Stimulated activated memory B cell treated with anti-CD40 and anti-IgM and Interleukin-4, amounts not matched to agents 10 μg/mL and 1 μg/mL and 100 μg/mL, for 72 hours (primary cell): Measurements from ENCODE around the gene MED16.
"Not testable (repeated sequence)": the region's sequence is repeated elsewhere in the genome, so short reads cannot be mapped to it uniquely, and the experiment has no call there.

Experiments used
- ATAC-seq: fragments of 150-1000 bp; cut with Tn5 transposase; 2 replicates; pipeline ENCODE4 v1.10.0; 2021
- H3K27ac Mint-ChIP-seq: one replicate; pipeline ENCODE4 v1.8.0; 2022; ENCODE audit warnings: mild to moderate bottlenecking, mixed read lengths
- H3K27me3 Mint-ChIP-seq: one replicate; pipeline ENCODE4 v1.8.0; 2022; ENCODE audit warnings: mixed read lengths
- H3K36me3 Mint-ChIP-seq: one replicate; pipeline ENCODE4 v1.8.0; 2022; ENCODE audit warnings: mixed read lengths
- H3K4me1 Mint-ChIP-seq: one replicate; pipeline ENCODE4 v1.8.0; 2022; ENCODE audit warnings: mixed read lengths
- H3K4me3 Mint-ChIP-seq: one replicate; pipeline ENCODE4 v1.8.0; 2022; ENCODE audit warnings: mild to moderate bottlenecking, moderate library complexity, mixed read lengths
- H3K9me3 Mint-ChIP-seq: one replicate; pipeline ENCODE4 v1.8.0; 2022; ENCODE audit warnings: mixed read lengths

The MED16 gene

DNA sequence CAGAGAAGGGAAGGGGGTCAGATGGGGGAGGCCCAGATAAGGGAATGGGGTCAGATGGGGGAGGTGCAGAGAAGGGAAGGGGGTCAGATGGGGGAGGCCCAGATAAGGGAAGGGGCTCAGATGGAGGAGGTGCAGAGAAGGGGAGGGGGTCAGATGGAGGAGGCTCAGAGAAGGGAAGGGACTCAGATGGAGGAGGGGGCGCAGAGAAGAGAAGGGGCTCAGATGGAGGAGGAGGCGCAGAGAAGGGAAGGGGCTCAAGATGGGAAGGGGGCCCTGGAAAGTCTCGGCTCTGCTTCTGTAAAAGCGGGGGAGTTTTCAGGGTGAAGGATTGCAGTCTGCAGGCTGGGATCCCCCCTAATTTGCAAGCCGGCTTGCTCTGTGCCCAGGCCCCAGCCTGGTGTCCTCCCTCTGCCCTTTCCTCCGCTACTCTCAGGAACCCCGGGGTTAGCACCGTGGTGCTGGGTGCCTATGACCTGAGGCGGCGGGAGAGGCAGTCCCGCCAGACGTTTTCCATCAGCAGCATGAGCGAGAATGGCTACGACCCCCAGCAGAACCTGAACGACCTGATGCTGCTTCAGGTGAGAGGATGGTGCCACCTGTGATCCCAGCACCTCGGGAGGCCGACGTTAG, 63.7 kb downstream of the MED16 start:
- Mint-ChIP-seq H3K27me3 (peaks cover 63% of the 10 kb centered on the region), H3K27ac (no peak overlapping the region), H3K9me3 (no peaks in the 10 kb centered on the region), H3K4me1 (peaks cover 9% of the 10 kb centered on the region), H3K36me3 (no peaks in the 10 kb centered on the region), H3K4me3 (no peak overlapping the region)
- ATAC-seq, result no peak

DNA sequence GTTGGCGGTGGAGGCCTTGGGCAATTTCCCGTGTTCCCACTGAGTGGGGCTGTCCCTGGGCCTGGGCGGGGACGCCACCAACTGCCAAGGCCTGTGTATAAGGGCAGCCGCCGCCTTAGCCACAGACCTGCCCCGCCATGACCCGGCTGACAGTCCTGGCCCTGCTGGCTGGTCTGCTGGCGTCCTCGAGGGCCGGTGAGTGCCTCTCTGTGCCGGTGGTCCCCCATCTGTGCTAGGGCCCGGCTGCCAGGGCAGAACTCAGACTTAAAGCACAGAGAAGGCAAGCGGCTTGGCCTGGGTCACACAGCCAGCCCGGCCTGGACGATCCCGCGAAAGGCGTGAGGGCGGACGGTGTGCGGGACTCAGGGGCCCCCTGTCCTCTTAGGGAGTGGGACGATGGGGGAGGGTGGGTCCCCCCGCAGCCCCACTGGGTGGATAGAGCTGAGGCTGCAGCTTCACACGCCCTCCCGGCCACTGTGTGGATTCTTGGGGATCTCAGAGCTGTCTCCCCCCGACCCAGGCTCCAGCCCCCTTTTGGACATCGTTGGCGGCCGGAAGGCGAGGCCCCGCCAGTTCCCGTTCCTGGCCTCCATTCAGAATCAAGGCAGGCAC, 65.2 kb downstream of the MED16 start, which contains the start of gene AZU1:
AZU1 (plus strand) TSS at position 128 of the 612 bp plus-strand sequence; CDS start at position 138, 10 bp downstream.
- H3K4me1 Mint-ChIP-seq, result peaks cover 9% of the 10 kb centered on the region
- H3K4me3 Mint-ChIP-seq, result no peak within 1 kb of the TSS
- no peak for ATAC-seq
- no peak within 1 kb of the TSS for H3K27ac Mint-ChIP-seq
- H3K36me3 Mint-ChIP-seq, result no peaks in the 10 kb centered on the region
- no peaks in the 10 kb centered on the region for H3K9me3 Mint-ChIP-seq
- peaks cover 74% of the 10 kb centered on the region for H3K27me3 Mint-ChIP-seq

DNA sequence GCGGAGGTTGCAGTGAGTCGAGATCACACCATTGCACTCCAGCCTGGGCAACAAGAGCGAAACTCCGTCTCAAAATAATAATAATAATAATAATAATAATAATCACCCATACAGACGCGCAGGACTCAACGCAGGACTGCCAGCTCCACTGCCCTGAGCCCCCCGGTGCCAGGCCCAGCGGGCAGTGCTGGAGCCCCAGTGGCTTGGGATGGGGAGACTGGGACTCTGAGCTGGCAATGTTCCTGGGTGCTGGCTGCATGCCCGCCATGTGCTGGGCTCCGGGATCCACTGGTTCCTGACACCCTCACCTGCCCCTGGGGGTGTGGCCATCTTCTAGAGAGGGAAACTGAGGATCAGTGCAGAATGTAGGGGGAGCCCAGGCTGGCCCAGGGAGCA, 65.7 kb downstream of the MED16 start:
- Mint-ChIP-seq H3K4me3 (no peak overlapping the region), H3K27me3 (peaks cover 78% of the 10 kb centered on the region), H3K36me3 (no peaks in the 10 kb centered on the region), H3K4me1 (peaks cover 9% of the 10 kb centered on the region), H3K27ac (no peak overlapping the region), H3K9me3 (no peaks in the 10 kb centered on the region)
- no peak for ATAC-seq

DNA sequence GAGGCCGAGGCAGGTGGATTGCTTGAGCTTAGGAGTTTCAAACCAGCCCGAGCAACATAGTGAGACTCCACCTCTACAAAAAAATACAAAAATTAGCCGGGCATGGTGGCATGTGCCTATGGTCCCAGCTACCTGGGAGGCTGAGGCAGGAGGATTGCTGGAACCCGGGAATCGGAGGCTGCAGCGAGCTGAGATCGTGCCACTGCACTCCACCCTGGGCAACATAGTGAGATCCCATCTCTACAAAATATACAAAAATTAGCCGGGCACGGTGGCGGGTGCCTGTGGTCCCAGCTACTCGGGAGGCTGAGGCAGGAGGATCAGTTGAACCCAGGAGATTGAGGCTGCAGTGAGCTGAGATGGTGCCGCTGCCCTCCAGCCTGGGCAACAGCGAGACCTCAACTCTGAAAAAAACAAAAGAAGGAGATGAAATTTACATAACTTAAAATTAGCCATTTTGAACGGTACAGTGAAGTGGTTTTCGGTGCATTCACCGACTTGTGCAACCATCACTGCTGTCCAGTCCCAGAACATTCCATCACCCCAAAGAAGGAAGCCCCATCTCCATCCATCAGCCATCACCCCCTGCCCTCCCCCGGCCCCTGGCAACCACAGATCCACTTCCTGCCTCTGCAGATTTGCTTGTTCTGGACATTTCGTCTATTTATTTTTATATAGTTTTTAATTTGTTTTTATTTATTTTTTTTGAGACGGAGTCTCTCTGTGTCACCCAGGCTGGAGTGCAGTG, 66.9 kb downstream of the MED16 start:
- Mint-ChIP-seq H3K27ac (no peak overlapping the region), H3K4me1 (peaks cover 9% of the 10 kb centered on the region), H3K4me3 (no peak overlapping the region), H3K9me3 (no peaks in the 10 kb centered on the region), H3K36me3 (no peaks in the 10 kb centered on the region), H3K27me3 (peaks cover 65% of the 10 kb centered on the region)
- ATAC-seq, result no peak

DNA sequence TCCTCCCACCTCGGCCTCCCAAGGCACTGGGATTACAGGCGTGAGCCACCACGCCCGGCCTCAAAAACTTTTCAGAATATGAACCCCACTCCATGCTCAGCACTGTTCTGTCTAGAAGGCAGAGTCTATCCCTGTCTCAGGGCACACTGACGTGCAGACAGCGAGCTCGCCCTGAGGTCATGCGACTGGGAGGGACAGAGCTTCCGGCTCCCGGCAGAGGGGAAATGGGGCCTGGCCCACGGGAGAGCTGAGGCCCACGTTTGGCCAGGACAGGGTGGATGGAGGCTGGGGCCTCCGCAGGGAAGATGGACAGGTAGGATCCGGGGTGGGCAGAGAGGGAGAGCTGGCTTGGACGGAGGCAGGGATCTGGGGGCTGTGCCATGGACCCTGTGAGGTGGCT, 68.1 kb downstream of the MED16 start:
- Mint-ChIP-seq H3K36me3 (no peaks in the 10 kb centered on the region), H3K27me3 (peaks cover 55% of the 10 kb centered on the region), H3K27ac (no peak overlapping the region), H3K9me3 (no peaks in the 10 kb centered on the region), H3K4me3 (no peak overlapping the region), H3K4me1 (peaks cover 9% of the 10 kb centered on the region)
- no peak for ATAC-seq

DNA sequence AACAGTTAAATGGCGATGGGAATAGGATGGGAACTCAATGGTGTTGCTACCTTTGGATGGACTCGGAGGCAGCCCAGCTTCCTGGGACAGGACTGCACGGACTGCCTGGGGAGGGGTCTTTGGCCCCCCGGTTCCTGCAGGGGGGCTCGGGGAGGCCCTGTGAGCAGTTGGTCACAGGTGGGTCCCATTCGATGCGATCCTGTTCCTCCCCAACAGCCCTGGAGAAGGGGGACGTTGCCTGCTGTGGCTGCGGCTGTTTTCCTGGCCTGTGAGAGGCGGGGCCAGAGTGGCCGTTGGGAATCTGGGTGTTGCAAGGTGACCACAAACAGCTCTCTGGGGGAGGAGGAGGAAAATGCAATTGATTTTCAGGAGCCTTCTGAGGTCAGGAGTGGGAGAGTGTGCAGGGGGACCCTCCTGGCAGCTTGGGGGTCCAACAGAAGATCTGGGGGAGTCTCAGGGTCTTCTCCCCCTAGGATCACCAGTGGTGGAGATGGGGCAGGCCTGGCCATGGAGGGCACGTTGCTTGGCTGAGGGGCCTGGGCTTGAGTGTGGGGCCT, 69.3 kb downstream of the MED16 start:
- Mint-ChIP-seq H3K4me3 (no peak overlapping the region), H3K4me1 (no peaks in the 10 kb centered on the region), H3K9me3 (no peaks in the 10 kb centered on the region), H3K36me3 (no peaks in the 10 kb centered on the region), H3K27ac (no peak overlapping the region), H3K27me3 (peaks cover 43% of the 10 kb centered on the region)
- ATAC-seq, result no peak

DNA sequence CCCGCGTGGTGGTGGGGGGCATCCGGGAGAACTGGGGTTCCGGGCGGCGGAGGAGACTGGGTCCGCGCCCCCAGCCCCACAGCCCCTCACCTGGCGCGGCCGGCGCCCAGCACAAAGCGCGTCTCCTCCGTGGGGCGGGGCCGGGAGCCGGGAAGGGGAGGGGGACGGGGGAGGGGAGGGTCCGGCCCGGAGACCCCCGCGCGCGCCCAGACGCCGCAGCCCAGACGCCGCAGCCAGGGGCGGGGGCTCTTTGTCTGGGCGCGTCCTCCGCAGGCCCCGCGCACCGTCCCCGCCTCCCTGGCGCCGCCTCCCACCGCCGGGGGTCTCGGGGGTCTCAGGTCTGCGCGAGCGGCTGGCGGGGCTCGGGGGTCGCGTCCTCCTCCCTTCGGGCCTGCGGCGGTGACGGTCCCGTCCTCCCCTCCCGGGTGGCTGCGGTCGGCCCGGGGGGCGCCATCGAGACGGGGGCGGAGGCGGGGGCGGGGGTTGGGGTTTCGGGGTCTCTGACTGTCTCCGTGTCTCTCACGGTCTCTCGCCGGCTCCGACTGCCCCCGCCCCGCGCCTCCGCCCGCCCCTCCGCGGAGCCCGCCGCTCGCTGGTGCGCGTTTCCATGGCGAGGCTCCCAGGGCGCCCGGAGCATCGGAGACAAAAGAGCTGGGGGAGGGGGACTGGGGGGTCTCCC, 71.0 kb downstream of the MED16 start, which contains the start of gene PLPPR3:
PLPPR3 (minus strand) TSS at position 131 of the 679 bp plus-strand sequence. CDS start 396 bp downstream, outside the sequence.
- Mint-ChIP-seq H3K4me1 (no peaks in the 10 kb centered on the region), H3K27ac (no peak within 1 kb of the TSS), H3K36me3 (peaks cover 2% of the 10 kb centered on the region), H3K27me3 (peaks cover 28% of the 10 kb centered on the region), H3K4me3 (no peak within 1 kb of the TSS), H3K9me3 (peaks cover under 1% of the 10 kb centered on the region)
- ATAC-seq, result peak; percentile 47

DNA sequence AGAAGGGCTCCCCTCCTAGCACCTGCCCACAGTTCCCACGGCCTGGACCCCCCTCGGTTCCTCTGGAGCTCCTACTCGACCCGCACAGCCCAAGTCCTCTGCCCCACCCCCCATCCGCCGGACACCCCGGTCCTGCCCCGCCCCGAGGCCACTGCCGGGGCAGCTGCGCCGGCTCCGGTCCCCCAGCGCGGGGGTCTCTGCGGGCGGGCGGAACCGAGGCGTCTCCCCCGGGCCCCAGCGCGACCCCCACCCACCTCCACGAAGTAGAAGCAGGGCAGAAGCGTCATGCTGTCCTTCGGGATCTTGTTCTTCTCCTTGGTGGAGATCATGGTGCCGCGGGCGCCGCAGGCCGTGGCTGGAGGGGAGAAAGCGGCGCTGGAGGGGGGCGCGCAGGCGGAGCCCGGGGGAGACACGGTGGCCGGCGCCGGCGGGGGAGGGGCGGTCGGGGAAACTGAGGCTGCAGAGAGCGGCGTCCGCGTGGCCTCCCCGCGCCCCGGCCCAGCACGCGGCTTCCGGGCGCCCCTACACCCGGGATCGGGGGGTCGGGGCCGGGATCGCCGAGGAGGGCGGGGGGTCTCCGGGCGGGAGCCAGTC, 71.7 kb downstream of the MED16 start:
- Mint-ChIP-seq H3K27me3 (peaks cover 28% of the 10 kb centered on the region), H3K4me3 (no peak overlapping the region), H3K9me3 (peaks cover 7% of the 10 kb centered on the region), H3K27ac (no peak overlapping the region), H3K4me1 (no peaks in the 10 kb centered on the region), H3K36me3 (peaks cover 9% of the 10 kb centered on the region)
- no peak for ATAC-seq

DNA sequence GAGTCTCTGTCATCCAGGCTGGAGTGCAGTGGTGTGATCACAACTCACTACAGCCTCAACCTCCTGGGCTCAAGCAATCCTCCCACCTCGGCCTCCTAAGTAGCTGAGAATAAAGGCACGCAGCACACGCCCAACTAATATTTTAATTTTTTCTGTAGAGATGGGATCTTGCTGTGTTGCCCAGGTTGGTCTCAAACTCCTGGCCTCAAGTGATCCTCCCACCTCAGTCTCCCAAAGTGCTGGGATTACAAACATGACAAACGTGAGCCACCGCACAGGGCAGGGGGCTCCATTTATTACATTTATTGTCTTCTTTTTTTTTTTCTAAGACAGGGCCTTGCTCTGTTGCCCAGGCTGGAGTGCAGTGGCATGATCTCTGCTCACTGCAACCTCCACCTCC, 72.8 kb downstream of the MED16 start:
- H3K27me3 Mint-ChIP-seq, result peaks cover 26% of the 10 kb centered on the region
- H3K36me3 Mint-ChIP-seq, result peaks cover 18% of the 10 kb centered on the region
- peaks cover 14% of the 10 kb centered on the region for H3K9me3 Mint-ChIP-seq
- H3K4me1 Mint-ChIP-seq, H3K4me3 Mint-ChIP-seq, H3K27ac Mint-ChIP-seq, ATAC-seq: not testable (repeated sequence)
